ENCODE measurements around the gene BABAM1.
A peak's percentile ranks its signal among the peaks of the same experiment; 100 is the strongest.

Gene BABAM1

GRCh38 chr19:17266975-17267788 lies at the start of gene BABAM1:
BABAM1 (plus strand) TSS chr19:17267443; CDS start chr19:17268807, 1,364 bp downstream.
- peak within 1 kb of the TSS; percentile 95 for H3K4me2 ChIP-seq (ENCODE audit: low read depth, low read length, poor library complexity, severe bottlenecking)
- H3K27me3 ChIP-seq (ENCODE audit: insufficient read depth, low read length, poor library complexity, severe bottlenecking), result no peaks in the 10 kb centered on the region
- H3K9me3 ChIP-seq (ENCODE audit: insufficient read depth, low read depth, low read length), result no peaks in the 10 kb centered on the region
- TF ChIP-seq CTCF (conservative IDR thresholded peaks at IDR 0.05; ENCODE audit: low read length) (no peak), EZH2phosphoT487 (IDR thresholded peaks at IDR 0.05; ENCODE audit: borderline replicate concordance) (no peak)
- H3K4me1 ChIP-seq (ENCODE audit: insufficient read depth, low read length, poor library complexity, severe bottlenecking), result peaks cover 8% of the 10 kb centered on the region
- no peaks in the 10 kb centered on the region for H3K9me2 ChIP-seq (replicated peaks; ENCODE audit: low read depth, low read length)
- H3K36me3 ChIP-seq (ENCODE audit: insufficient read depth, low read length), result peaks cover 6% of the 10 kb centered on the region; the same call in 1 of the 2 replicates
- H4K20me1 ChIP-seq (ENCODE audit: insufficient read depth, low read length, poor library complexity, severe bottlenecking), result no peaks in the 10 kb centered on the region
- H2AFZ ChIP-seq (ENCODE audit: low read length), result peak within 1 kb of the TSS; percentile 92
- peak within 1 kb of the TSS; percentile 96 for H3K4me3 ChIP-seq (ENCODE audit: low read length, poor library complexity, severe bottlenecking)
- H3K9ac ChIP-seq (ENCODE audit: low read depth, low read length, poor library complexity, severe bottlenecking), result peak within 1 kb of the TSS; percentile 87
- peaks cover 20% of the 10 kb centered on the region for H3K79me2 ChIP-seq (ENCODE audit: insufficient read depth, low read length)
- H3F3A ChIP-seq (ENCODE audit: low read depth), result no peaks in the 10 kb centered on the region

- Histone ChIP-seq H3K9me3 (ENCODE audit: insufficient read depth, low read depth, low read length) (no peaks in the 10 kb centered on the region), H3K4me1 (ENCODE audit: insufficient read depth, low read length, poor library complexity, severe bottlenecking) (peaks cover 15% of the 10 kb centered on the region), H3K27me3 (ENCODE audit: insufficient read depth, low read length, poor library complexity, severe bottlenecking) (no peaks in the 10 kb centered on the region), H4K20me1 (ENCODE audit: insufficient read depth, low read length, poor library complexity, severe bottlenecking) (no peaks in the 10 kb centered on the region), H3K4me2 (ENCODE audit: low read depth, low read length, poor library complexity, severe bottlenecking) (no peak overlapping the region), H3K9me2 (replicated peaks; ENCODE audit: low read depth, low read length) (no peaks in the 10 kb centered on the region), H3K4me3 (ENCODE audit: low read length, poor library complexity, severe bottlenecking) (no peak overlapping the region), H3K36me3 (ENCODE audit: insufficient read depth, low read length) (no peaks in the 10 kb centered on the region), H2AFZ (ENCODE audit: low read length) (no peak overlapping the region), H3F3A (ENCODE audit: low read depth) (no peaks in the 10 kb centered on the region), H3K9ac (ENCODE audit: low read depth, low read length, poor library complexity, severe bottlenecking) (no peak overlapping the region), H3K79me2 (ENCODE audit: insufficient read depth, low read length) (peaks cover 9% of the 10 kb centered on the region; the same call in 1 of the 2 replicates)
- TF ChIP-seq EZH2phosphoT487 (IDR thresholded peaks at IDR 0.05; ENCODE audit: borderline replicate concordance) (no peak), CTCF (conservative IDR thresholded peaks at IDR 0.05; ENCODE audit: low read length) (no peak)
Measured at GRCh38 chr19:17219286-17219685, 48.0 kb upstream of the BABAM1 start.

GRCh38 chr19:17220207-17220758 lies 47.0 kb upstream of the BABAM1 start:
- TF ChIP-seq EZH2phosphoT487 (IDR thresholded peaks at IDR 0.05; ENCODE audit: borderline replicate concordance), result no peak
- no peak for TF ChIP-seq CTCF (conservative IDR thresholded peaks at IDR 0.05; ENCODE audit: low read length)

More at GRCh38 chr19:17220207-17220758, 47.0 kb upstream of the BABAM1 start:
- Histone ChIP-seq H3K36me3 (ENCODE audit: insufficient read depth, low read length) (no peaks in the 10 kb centered on the region), H3K27me3 (ENCODE audit: insufficient read depth, low read length, poor library complexity, severe bottlenecking) (no peaks in the 10 kb centered on the region), H3K9ac (ENCODE audit: low read depth, low read length, poor library complexity, severe bottlenecking) (no peak overlapping the region), H3K9me3 (ENCODE audit: insufficient read depth, low read depth, low read length) (no peaks in the 10 kb centered on the region), H4K20me1 (ENCODE audit: insufficient read depth, low read length, poor library complexity, severe bottlenecking) (no peaks in the 10 kb centered on the region), H2AFZ (ENCODE audit: low read length) (no peak overlapping the region), H3K9me2 (replicated peaks; ENCODE audit: low read depth, low read length) (no peaks in the 10 kb centered on the region), H3F3A (ENCODE audit: low read depth) (no peaks in the 10 kb centered on the region), H3K4me1 (ENCODE audit: insufficient read depth, low read length, poor library complexity, severe bottlenecking) (peaks cover 9% of the 10 kb centered on the region), H3K4me2 (ENCODE audit: low read depth, low read length, poor library complexity, severe bottlenecking) (no peak overlapping the region), H3K79me2 (ENCODE audit: insufficient read depth, low read length) (peaks cover 9% of the 10 kb centered on the region; the same call in 1 of the 2 replicates), H3K4me3 (ENCODE audit: low read length, poor library complexity, severe bottlenecking) (no peak overlapping the region)

Data from Loucy (cell line).